Measurements from ENCODE around the gene SAE1. TPM values are rescaled to one million over a fixed set of nuclear protein-coding genes. Genes with fewer than 3 reads are reported as not detected.
A peak's percentile ranks its signal among the peaks of the same experiment; 100 is the strongest.

SAE1 gene
- polyA plus RNA-seq, 3 donors = 88.7 to 137 (median 127) TPM

DNA sequence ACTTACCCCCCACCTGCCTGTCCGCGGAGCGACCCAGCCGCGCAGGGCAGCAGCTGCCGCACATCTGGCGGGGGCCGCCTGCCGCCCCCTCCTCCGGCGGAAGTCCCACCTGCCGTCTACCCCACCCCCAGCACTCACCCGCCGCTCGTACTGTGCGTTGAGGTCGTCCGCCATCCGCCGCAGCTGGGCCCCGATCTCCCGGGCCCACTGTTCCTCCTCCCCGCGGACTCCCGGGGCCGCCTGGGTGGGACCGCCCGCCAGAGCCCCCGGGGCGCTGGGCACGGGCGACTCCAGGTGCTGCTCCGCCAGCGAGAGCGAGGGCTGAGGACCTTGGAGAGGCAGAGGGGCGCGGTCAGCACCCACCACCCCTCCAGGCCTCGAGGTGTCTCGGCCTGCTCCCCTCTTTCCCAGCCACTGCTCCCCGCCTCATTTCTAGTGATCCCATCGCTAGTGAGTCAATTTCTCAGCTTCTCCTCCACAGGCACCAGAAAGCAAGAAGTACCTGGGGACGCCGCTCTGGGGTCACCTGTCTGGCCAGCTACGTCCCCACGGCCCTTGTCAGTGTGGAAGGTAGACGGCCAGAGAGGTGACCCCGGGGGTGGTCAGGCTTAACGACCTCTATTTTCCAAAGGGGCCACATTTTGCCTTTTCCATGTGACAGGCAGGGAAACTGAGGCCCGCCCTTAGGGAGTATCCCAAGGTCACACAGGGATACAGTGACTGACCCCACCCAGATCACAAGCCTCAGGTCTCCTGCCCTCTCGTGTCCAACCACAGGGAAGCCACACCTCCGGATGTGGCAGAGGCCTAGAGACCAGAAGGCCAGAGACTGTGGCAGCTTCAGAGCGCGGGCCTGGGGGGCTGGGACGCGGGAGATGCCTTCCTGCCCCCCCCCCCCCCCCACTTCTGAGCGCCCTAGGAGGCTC lies 96.1 kb downstream of the SAE1 start:
- no peak for DNase-seq (ENCODE audit: extremely low read depth in 1 of 11, low read depth in 9 of 11, low spot score in 4 of 11)

DNA sequence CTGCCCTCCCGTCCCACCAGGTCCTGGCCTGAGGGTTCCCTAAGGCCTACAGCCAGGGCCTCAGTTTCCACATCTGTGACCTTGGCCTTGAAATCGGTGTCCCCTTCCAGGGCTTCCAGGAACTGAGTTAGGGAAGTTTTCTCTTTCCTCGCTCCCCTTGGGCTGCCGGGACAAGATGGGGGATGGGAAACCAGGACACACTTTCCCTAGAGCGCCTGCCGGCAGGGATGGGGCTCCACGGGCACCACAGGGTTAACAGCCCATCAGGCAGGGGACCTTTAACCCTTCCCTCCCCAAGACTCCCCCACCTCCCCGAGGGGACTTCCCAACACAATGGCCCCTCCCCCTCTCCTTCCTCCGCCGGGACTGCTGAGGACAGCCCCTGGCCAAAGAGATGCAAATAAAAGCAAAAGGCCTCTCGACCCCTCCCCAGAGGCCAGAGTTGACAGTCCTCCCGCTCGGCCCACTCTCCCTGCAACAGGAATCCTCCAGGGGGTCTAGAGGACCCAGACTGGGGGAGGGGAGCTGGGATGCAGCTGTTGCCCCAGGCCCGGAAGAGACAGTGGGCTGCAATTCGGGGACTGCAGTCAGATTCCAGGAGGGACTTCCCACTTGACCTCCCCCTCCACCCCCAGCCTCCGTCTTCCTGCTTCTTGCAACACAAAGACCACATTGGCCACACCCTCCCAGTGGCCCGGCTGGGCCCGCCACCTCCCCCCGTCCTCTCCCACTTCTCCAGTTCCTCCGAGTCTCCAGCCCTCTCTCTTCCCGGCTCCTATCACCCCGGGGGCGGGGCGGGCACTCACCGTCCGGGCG lies 96.9 kb downstream of the SAE1 start:
- DNase-seq (ENCODE audit: extremely low read depth in 1 of 11, low read depth in 9 of 11, low spot score in 4 of 11) = peak in 1 of 11 donors; percentile 65

DNA sequence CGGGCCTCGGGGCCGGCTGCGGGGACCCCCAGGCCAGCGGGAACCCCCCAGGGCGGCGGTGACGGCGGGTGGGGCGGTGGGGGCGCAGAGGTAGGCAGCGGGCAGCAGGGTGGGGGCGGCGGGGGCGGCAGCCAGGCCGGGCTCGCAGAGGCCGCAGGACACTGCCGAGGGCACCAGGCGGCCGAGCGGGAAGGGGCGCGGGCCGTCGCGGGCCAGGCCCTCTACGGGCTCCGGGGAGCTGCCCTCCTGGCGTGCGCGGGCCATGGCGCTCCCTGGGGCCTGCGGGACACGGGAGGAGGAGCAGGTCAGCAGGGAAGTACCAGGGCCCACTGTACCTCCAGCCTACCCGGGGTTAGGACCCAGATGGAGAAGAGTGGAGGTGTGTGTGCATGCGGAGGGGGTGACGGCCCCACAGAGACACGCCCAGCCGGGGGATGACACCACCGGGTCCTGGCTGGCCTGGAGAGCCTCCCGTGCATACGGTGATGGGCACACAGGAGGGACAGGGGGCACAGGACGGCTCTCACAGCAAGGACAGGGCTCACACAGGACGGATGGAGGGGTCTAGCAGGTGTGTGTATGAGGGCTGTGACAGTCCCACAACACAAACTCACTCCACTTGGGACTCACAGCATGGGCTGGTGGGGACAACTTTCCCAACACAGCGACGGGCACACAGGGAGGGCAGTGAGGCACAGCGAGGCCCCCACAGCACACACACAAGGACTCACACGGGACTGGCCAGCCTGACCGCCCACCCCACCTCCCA lies 97.7 kb downstream of the SAE1 start:
- DNase-seq (ENCODE audit: extremely low read depth in 1 of 11, low read depth in 9 of 11, low spot score in 4 of 11) = no peak

DNA sequence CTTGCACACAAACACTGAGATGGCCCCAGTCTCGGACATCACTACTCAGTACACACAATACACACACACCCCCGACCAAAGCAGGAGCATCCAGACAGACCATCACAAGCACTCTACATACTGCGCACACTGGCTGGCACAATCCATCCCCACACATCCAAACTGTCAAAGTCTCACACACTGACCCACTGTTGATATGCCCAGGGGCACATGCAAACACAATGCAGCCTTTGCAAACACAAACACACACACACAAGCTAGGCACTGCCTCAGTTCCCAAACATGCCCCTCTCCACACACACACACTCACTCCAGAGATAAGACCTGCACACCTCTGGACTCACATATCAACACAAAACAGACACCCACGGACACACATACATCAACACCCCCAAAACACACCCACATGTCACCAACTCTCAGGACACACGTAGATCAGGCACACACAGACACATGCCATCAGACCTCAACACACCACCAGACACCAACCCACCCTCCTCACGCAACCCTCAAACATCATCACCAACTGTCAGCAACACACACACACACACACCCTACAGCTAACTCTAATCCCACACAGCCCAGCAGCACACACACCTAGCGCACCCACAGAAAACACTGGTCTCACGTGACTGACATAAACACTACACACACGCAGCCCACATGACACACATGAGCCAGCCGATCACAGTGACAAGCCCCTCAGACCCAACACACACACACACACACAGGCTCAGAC lies 98.5 kb downstream of the SAE1 start:
- DNase-seq (ENCODE audit: extremely low read depth in 1 of 11, low read depth in 9 of 11, low spot score in 4 of 11) = no peak

DNA sequence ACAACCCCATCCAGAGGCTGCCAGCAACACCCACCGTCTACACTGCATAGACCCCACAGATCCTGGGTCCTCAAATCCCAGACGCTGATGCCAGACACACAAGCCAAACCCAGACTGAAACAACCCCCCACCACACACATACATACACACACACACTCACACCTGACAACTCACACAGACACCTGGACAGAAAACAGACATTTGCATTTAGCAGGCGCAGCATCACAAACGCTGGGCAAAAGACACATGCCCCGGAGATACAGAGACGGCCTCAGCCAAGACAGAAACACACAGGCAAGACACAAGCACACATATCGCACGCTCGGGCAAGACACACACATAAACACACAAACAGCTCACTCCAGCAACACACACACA lies 99.0 kb downstream of the SAE1 start:
- no peak for DNase-seq (ENCODE audit: extremely low read depth in 1 of 11, low read depth in 9 of 11, low spot score in 4 of 11)

DNA sequence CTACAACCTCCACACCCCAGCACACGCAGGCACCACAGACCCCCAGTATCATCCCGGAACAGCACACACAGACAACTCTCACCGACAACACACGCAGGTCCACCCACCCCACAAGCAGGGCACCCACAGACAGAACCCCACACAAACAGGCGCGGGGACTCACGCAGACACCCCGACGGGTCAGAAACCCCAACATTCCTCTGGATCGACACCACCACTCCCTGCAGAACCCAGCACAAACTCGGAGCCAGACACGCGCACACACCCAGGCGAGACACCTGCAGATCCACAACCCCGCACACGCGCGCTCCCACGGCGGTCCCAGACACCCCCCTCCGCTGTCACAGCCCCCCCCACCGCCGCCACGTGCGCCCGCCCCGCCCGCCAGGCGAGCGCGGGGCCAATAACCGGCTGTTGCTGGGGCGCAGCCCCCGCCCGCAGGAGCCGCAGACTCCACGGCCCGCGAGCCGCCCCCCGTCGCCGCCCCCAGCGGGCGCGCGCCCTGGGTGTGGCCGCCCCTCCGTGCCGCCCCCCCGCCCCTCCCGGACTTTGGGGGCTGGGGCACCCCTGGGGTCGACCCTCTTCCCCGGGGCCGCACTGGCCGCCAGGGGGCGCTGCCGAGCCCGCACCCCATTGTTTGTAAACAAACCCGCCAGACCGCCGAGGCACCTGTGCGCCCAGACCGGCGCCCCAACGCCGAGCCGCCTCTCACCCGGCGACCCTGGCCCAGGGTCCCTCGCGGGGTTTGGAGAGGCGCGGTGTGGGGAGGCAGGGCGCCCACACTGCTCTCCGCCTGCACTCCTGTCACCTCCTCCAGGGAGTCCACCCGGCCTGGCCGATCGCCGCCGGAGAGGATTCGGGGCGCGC lies 99.7 kb downstream of the SAE1 start:
- DNase-seq (ENCODE audit: extremely low read depth in 1 of 11, low read depth in 9 of 11, low spot score in 4 of 11) = no peak

DNA sequence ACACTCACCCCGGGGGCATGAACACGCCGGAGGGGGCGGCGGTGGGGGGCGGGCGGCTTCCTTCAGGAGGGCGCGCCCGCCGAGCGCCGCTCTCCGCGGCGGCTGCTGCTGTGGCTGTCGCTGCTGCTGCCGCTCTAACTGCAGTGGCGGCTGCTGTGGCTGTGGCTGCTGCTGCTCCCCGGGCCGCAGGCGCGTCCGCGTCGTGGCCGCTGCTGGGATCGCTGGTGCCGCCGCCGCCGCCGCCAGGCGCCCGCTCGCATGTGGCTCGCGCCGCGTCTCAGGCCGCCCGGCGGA lies 100.2 kb downstream of the SAE1 start, which contains the start of gene BBC3:
TSS of gene BBC3 (minus strand) at position 279 of the 294 bp plus-strand sequence. CDS start 2,768 bp downstream, outside the sequence.
- no peak for DNase-seq (ENCODE audit: extremely low read depth in 1 of 11, low read depth in 9 of 11, low spot score in 4 of 11)

DNA sequence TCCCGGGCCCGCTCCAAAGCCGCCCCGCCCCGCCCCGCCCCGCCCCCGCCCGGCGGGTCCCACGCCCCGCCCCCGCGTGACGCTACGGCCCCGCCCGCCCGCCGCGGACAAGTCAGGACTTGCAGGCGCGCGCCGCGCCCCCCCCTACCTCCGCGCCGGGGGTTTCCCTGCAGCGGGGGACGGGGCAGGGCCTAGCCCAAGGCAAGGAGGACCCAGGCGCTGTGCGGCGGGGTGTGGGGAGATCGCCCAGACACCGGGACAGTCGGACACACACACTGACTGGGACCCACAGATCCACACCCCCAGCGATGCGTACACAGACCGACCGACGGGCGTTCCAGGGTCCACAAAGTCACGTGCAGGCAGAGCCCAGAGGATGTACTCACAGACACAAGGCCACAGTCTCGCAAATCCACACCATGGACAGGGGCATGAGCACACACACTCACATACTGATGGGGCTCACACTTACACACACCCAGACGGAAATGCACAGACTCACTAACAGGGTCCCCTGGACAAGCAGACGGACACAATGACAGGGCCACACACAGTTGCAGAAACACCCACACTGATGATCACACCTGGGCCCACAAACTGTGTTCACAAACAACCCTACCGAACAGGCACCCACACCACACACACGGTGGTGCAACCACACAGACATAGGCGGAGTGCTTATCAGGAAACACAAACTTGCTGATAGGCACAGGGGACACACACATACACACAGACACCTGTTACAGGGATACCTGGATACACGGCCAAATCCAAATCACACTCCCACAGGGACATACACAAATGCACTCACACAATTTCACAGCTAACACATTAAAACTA lies 100.8 kb downstream of the SAE1 start:
- DNase-seq (ENCODE audit: extremely low read depth in 1 of 11, low read depth in 9 of 11, low spot score in 4 of 11) = peak in 2 of 11 donors; percentile 64 to 67

DNA sequence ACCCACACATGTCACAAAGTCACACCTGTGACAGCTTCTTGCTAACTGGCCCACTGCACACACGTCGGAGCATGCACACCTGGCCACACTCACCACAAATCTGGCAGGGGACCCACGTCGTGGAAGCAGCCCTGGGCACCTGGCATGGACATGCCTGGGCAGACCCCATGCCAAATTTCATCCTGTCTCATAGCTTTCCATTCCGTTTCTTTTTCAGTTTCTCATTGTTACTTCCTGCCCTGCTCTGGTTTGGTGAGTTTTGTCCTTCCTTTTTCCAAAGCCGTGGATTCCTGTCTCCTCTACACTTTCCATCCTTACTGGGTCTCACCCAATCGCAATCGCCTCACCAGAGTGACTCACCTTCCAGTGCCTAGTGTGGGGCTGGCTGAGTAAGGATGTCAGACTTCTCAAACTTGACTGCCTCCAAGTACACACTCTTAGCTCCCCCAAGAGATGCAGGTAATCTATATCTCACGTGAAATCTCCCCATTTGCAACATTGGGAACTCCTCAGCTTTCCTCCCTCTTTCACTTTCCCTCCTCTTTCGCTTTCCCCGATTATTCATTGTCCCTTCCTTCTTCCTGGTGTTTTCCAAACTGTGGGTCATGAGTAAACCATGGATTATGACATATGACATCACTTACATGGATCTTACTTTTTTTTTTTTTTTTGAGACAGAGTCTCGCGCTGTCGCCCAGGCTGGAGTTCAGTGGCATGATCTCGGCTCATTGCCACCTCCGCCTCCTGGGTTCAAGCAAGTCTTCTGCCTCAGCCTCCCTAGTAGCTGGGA lies 102.0 kb downstream of the SAE1 start:
- no peak for DNase-seq (ENCODE audit: extremely low read depth in 1 of 11, low read depth in 9 of 11, low spot score in 4 of 11)

DNA sequence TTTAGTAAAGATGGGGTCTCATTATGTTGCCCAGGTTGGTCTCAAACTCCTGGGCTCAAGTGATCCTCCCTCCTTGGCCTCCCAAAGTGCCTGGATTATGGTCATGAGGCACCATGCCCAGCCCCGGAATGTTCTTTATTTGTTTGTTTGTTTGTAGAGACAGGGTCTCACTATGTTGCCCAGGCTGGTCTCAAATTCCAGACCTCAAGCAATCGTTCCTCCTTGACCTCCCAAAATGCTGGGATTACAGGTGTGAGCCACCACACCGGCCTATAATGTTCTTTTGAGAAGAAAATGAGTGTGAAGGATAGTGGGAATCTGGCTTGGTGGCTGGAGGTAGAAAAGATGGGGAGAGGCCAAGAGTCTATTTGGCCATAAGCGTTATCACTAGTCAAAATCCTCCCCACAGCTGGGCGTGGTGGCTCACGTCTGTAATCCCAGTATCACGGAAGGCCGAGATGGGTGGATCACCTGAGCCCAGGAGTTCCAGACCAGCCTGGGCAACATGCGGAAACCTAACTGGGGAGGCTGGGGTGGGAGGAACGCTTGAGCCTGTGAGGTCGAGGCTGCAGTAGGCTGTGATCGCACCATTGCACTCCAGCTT lies 105.5 kb downstream of the SAE1 start:
- no peak for DNase-seq (ENCODE audit: extremely low read depth in 1 of 11, low read depth in 9 of 11, low spot score in 4 of 11)

DNA sequence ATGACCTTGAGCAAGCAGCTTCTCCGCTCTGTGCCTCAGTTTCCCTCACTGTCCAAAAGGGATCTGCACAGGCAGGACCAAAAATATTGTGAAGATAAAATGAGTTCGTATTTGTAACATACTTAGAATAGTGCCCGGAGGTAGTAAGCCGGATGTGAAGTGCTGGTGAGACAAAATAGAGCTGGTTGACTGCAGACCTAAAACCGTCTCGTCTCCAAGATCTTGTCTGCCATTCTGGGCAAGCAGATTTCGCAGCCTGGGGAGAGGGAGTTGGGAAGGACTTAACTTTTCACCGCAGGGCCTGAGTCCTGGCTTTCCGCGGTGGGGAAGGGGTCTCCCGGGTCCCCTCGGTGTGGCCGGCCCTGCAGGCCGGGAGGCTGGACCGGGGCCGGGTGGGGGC lies 108.5 kb downstream of the SAE1 start:
- DNase-seq (ENCODE audit: extremely low read depth in 1 of 11, low read depth in 9 of 11, low spot score in 4 of 11) = no peak

DNA sequence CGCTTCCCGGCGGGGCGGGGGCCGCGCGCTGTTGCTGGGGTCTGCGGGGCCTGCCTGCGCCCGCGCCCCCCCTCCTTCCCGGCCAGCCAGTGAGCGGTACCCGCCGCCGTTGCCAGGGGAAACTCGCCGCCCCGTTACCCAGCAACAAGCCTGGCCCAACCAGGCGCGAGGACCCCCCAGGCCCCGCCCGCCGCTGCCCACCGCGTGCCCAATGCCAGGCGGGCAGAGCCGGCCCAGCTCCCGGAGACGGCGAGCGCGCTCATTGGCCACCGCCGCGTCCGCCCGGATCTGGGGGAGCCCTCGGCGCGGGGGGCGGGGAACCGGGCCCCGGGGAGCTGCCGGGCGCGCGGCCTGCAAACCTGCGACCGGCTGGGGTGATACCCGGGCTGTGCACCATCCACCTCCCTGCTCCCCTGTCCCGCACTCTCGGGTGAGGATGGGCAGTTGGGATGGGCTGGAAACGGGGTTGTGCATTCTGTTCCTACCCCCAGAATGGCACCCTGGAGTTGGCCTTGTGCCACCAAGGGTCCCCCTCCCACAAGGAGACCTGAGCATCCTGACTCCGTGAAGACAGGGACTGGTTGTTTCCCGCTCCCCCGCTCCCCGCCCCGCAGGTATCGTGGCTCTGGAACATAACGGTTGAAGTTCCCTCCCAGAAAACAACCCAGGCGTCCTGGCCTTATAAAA lies 109.1 kb downstream of the SAE1 start:
- DNase-seq (ENCODE audit: extremely low read depth in 1 of 11, low read depth in 9 of 11, low spot score in 4 of 11) = no peak

DNA sequence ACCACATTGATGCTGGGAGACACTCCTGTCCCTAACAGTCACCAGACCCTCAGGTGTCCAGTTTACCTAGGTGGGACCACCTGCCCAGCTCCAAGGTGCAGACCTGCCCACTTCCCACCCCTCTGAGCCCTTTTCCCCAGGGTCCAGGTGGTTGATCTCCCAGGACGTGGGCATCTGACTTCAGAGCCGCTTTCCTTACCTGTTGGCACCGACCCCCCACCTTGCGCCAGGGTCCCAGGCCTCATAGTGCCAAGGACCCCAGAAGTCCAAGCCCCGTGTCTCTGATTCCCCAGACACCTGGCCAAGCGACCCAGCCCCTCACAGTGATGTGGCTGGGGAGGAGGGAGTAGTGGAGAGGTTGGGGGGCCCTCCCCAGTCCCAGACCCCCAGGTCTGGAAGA lies 109.9 kb downstream of the SAE1 start:
- no peak for DNase-seq (ENCODE audit: extremely low read depth in 1 of 11, low read depth in 9 of 11, low spot score in 4 of 11)

DNA sequence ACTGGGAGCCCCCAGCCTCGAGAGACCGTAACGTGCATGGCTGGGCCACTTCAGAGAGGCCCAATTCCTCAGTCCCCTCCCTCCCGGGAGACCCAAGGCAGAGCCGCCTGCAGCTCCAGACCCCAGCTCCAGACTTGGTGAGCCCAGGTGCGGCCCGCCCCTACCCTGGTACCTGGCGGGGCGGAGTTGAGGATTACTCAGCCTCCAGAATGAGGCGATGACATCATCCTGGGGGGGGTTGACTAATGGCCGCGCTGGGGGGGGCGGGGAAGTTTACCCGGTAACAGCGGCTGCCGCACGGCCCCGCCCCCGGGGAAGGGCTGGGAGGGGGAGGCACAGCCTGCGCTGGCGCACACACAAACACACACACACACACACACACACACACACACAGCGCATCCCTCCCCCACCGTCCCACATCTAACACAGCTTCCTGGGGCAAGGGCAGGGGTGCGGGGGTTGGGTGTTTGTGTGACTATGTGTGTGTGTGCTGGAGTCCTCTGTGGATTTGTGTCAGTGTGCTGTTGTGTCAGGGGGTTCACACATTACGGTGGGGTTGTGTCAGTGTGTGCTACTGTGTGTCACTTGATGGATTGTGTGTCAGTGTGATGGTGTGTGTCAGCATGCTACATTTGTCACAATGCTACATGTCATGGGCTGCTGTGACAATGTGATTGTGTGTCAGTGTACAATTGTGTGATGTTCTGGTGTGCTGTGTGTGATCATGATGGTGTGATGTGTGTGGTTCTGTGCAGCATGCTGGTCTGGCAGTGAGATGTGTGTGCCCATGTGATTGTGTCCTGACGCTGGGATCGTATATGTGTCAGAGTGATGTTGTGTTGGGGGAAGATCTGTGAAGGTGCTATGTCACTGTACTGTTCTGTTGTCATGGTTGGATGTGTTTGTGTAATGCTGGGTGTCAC lies 110.6 kb downstream of the SAE1 start:
- DNase-seq (ENCODE audit: extremely low read depth in 1 of 11, low read depth in 9 of 11, low spot score in 4 of 11) = no peak
